ENCODE results near the gene KIF17.

DNA sequence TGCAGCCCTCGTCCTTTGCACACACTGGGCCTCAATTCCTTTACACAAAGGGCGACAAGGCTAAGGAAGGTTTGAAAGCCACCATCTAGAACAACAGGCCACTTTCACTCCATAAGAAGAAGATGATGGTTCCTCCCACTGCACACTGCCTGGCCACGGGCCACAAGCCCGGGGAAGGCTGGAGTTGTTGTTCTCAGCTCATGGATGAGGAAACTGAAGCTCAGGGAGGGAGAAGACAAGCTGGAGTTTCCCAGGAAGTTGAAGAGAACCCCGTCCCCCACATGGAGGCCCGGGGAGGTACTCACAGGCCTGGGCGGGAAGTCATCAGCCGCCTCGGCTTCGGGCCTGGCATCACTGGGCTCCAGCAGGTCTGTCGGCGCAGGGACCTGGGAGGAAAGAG, 32.1 kb downstream of the KIF17 start:
- TF ChIP-seq, protein P1, sequence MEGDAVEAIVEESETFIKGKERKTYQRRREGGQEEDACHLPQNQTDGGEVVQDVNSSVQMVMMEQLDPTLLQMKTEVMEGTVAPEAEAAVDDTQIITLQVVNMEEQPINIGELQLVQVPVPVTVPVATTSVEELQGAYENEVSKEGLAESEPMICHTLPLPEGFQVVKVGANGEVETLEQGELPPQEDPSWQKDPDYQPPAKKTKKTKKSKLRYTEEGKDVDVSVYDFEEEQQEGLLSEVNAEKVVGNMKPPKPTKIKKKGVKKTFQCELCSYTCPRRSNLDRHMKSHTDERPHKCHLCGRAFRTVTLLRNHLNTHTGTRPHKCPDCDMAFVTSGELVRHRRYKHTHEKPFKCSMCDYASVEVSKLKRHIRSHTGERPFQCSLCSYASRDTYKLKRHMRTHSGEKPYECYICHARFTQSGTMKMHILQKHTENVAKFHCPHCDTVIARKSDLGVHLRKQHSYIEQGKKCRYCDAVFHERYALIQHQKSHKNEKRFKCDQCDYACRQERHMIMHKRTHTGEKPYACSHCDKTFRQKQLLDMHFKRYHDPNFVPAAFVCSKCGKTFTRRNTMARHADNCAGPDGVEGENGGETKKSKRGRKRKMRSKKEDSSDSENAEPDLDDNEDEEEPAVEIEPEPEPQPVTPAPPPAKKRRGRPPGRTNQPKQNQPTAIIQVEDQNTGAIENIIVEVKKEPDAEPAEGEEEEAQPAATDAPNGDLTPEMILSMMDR (IDR thresholded peaks at IDR 0.05): no peak
- no peak for TF ChIP-seq POLR2A (IDR thresholded peaks at IDR 0.05)
